PFSK-1 (cell line): ENCODE measurements around the gene RPE.

ENCODE experiments used
- FOXP2 ChIP-seq: optimal IDR thresholded peaks from 2 replicates; pipeline ENCODE3; 2011; ENCODE audit warnings: borderline replicate concordance, control low read depth, inconsistent platforms; ENCODE audit not compliant: insufficient read depth; ENCODE audit errors: extremely low read length, extremely low read depth
- POLR2AphosphoS5 ChIP-seq: IDR thresholded peaks from 2 replicates; pipeline ENCODE4 v1.6.1; 2012; ENCODE audit warnings: low read depth, mild to moderate bottlenecking, control low read depth, low read length, moderate library complexity
- SIN3A ChIP-seq: IDR thresholded peaks from 2 replicates; pipeline ENCODE4 v1.6.1; 2012; ENCODE audit warnings: mild to moderate bottlenecking, low read length, moderate library complexity, borderline replicate concordance; ENCODE audit not compliant: insufficient read depth
- TAF1 ChIP-seq: IDR thresholded peaks from 2 replicates; pipeline ENCODE4 v1.6.1; 2012; ENCODE audit warnings: low read length, control low read depth, borderline replicate concordance; ENCODE audit not compliant: insufficient read depth
- TF ChIP-seq, protein P1 (sequence below), 2 experiments: IDR thresholded peaks; 2 replicates each; pipeline versions ENCODE4 v1.6.1 to v1.8.0; 2011 to 2012; ENCODE audit warnings: low read depth in 2 of 2, low read length in 2 of 2, control low read depth in 1 of 2, inconsistent platforms in 1 of 2, mild to moderate bottlenecking in 1 of 2, moderate library complexity in 1 of 2; ENCODE audit not compliant: insufficient read depth in 1 of 2

Gene RPE

DNA sequence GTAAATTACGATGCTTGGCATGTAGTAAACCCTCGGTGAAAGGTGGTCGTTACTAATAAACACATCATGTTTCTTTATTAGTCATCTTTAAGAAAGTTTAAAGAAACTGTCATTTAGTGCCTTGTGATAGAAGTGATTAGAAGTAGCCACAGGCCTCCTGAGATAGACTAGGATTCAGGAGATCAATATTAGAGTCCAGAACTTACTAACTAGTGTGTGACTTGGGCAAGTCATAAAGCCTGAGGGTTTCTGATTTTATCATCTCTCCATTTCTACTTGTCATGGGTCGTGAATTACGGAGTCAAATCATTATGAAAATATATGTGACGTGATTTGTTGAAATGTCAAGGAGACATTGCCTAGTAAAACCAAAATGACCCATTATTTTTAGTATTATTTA, 6.7 kb downstream of the RPE start:
- no peak for TF ChIP-seq SIN3A
- no peak for TF ChIP-seq TAF1
- no peak for TF ChIP-seq POLR2AphosphoS5
- TF ChIP-seq FOXP2, result no peak
- TF ChIP-seq, protein P1, sequence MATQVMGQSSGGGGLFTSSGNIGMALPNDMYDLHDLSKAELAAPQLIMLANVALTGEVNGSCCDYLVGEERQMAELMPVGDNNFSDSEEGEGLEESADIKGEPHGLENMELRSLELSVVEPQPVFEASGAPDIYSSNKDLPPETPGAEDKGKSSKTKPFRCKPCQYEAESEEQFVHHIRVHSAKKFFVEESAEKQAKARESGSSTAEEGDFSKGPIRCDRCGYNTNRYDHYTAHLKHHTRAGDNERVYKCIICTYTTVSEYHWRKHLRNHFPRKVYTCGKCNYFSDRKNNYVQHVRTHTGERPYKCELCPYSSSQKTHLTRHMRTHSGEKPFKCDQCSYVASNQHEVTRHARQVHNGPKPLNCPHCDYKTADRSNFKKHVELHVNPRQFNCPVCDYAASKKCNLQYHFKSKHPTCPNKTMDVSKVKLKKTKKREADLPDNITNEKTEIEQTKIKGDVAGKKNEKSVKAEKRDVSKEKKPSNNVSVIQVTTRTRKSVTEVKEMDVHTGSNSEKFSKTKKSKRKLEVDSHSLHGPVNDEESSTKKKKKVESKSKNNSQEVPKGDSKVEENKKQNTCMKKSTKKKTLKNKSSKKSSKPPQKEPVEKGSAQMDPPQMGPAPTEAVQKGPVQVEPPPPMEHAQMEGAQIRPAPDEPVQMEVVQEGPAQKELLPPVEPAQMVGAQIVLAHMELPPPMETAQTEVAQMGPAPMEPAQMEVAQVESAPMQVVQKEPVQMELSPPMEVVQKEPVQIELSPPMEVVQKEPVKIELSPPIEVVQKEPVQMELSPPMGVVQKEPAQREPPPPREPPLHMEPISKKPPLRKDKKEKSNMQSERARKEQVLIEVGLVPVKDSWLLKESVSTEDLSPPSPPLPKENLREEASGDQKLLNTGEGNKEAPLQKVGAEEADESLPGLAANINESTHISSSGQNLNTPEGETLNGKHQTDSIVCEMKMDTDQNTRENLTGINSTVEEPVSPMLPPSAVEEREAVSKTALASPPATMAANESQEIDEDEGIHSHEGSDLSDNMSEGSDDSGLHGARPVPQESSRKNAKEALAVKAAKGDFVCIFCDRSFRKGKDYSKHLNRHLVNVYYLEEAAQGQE (IDR thresholded peaks at IDR 0.05; ENCODE audit: insufficient read depth in 1 of 2, low read depth in 2 of 2, low read length in 2 of 2), result no peak

DNA sequence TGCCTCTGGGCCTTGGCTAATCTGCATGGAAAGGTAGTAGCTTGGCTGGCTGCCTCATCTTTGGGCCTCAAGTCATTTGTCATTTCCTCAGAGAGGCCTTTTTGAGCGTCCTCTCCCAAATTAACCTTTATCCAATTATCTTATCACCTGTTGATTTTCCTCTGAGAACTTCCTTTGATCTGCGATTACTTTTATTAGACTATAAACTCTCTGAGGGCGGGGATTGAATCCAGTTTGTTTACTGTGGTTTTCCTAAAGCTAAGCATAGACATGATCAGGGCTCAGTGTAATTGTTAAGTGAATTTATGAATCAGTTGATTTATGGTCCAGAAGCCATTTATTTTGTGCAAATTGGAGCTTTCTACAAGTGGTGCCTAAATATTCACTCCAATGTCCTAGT, 7.5 kb downstream of the RPE start:
- TF ChIP-seq POLR2AphosphoS5 (no peak), FOXP2 (no peak), SIN3A (no peak), TAF1 (no peak)
- TF ChIP-seq, protein P1 (IDR thresholded peaks at IDR 0.05; ENCODE audit: insufficient read depth in 1 of 2, low read depth in 2 of 2, low read length in 2 of 2), result no peak

- TF ChIP-seq FOXP2 (no peak), SIN3A (no peak), POLR2AphosphoS5 (no peak), TAF1 (no peak)
These were observed 17.7 kb downstream of the RPE start for GRCh38 chr2:210020138-210020537.

DNA sequence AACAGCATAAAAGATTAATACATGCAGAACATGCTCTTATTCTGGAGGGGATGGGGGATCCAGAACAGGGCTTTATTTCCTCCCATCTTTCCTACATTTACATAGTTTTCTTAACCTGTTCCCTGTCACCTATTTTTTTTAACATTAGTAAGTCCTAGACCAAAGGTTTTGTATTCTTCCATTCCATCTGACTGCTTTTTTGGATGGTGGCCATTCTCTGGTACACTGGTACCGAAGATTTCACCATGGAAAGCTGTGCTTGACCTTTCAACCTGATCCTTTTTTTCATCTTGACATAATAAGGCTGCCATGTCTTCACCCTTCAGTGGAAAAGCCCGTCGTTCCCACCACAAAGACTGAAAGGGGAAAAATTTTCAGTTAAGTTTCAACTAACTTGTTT, 20.4 kb downstream of the RPE start:
- TF ChIP-seq TAF1, result no peak
- no peak for TF ChIP-seq SIN3A
- no peak for TF ChIP-seq FOXP2
- no peak for TF ChIP-seq POLR2AphosphoS5
- TF ChIP-seq, protein P1 (IDR thresholded peaks at IDR 0.05; ENCODE audit: insufficient read depth in 1 of 2, low read depth in 2 of 2, low read length in 2 of 2), result no peak

DNA sequence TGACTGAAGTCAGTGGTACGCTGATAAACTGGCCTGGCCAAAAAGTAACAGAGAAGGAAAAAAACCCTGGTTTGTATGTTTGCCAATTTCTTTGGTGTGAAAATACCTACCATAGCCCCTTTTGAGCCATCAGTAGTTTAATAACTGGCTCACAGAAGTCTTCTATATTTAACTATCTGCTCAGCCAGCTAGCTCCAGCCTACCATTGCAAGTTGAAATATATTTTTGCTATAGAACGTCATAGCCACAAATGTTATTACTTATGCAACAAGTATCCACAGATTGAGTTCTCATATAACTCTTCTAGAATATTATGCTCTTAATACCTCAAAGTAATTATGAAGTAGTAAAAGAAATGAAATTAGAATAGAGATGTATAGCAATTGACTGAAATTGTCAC, 25.2 kb downstream of the RPE start:
- TF ChIP-seq SIN3A, result no peak
- TF ChIP-seq FOXP2, result no peak
- TF ChIP-seq, protein P1 (IDR thresholded peaks at IDR 0.05; ENCODE audit: insufficient read depth in 1 of 2, low read depth in 2 of 2, low read length in 2 of 2), result no peak
- no peak; the same call in 1 of the 2 replicates for TF ChIP-seq POLR2AphosphoS5
- TF ChIP-seq TAF1, result no peak
